ENCODE measurements around the gene QARS1. TPM values are rescaled to one million over a fixed set of nuclear protein-coding genes. Genes with fewer than 3 reads are reported as not detected.

Gene QARS1
- total and polyA plus RNA-seq, 2 of the 8 experiments (the other 6 are each of a cell fraction or from before 2014, with no cell fraction given) = 353 to 581 TPM

DNA sequence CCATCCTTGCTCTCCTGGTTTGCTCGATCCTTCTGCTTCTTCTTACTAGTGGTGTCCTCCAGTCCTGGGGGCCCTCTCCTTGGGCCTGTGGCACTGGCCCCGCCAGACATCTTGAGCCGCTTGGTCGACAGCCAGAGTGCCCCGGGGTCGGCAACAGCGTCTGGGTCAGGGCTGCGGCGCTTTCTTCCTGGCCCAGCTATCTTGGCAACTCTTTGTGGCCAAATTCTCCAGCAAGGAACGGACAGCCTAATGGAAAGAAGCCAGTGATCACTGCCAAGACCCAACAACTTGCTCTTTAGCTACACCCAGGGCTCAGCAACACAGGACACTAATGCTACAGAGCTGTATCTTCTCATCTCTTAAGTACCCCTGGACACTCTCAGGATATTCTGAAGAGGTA is 14.5 kb upstream of the QARS1 start:
- Histone ChIP-seq H3K79me1 (ENCODE audit: low read depth, low read length) (peaks cover 9% of the 10 kb centered on the region), H2BK5ac (ENCODE audit: low read depth, low read length) (no peak overlapping the region), H3K79me2 (ENCODE audit: control insufficient read depth in 1 of 2, insufficient read depth in 2 of 2, low read length in 2 of 2) (peaks cover 0 to 10% of the 10 kb centered on the region in 2 experiments; a peak in 2 of 4 replicates), H3K23me2 (ENCODE audit: low read depth, low read length) (peaks cover 5% of the 10 kb centered on the region), H3K27me3 (replicated peaks in 1 of 4; ENCODE audit: control insufficient read depth in 3 of 4, extremely low read depth in 1 of 4, insufficient read depth in 3 of 4, low read length in 3 of 4) (no peaks in the 10 kb centered on the region), H3K4me2 (ENCODE audit: insufficient read depth in 1 of 2, low read depth in 2 of 2, low read length in 2 of 2) (peak overlapping the region in 1 of 2 experiments; percentile 92; a peak in 1 of 4 replicates), H2AK5ac (ENCODE audit: low read depth, low read length) (no peak overlapping the region), H3K4me1 (replicated peaks in 1 of 4; ENCODE audit: control insufficient read depth in 3 of 4, insufficient read depth in 4 of 4, low read length in 3 of 4) (peaks cover 0 to 11% (median 6%) of the 10 kb centered on the region in 4 experiments; a peak in 5 of 7 replicates), H4K91ac (replicated peaks; ENCODE audit: insufficient read length, low read length) (no peak overlapping the region), H2BK20ac (ENCODE audit: low read length) (no peak overlapping the region), H3K23ac (ENCODE audit: insufficient read length) (no peak overlapping the region), H2BK12ac (ENCODE audit: low read depth, low read length) (no peak overlapping the region), H3K4ac (replicated peaks; ENCODE audit: insufficient read length, low read depth, low read length) (no peak overlapping the region), H2BK15ac (ENCODE audit: low read length) (no peak overlapping the region), H2BK120ac (replicated peaks; ENCODE audit: low read depth, low read length) (no peak overlapping the region), H3K9me3 (ENCODE audit: insufficient read depth in 2 of 2, low read depth in 1 of 2, low read length in 1 of 2) (no peaks in the 10 kb centered on the region), H3K9ac (replicated peaks in 1 of 4; ENCODE audit: extremely low read depth in 1 of 4, low read depth in 3 of 4, low read length in 3 of 4) (no peak overlapping the region), H4K5ac (ENCODE audit: insufficient read length, low read depth, low read length) (no peak overlapping the region), H3K56ac (replicated peaks; ENCODE audit: insufficient read length, low read depth, low read length) (no peak overlapping the region), H3K36me3 (ENCODE audit: control insufficient read depth in 2 of 4, insufficient read depth in 4 of 4, low read length in 3 of 4) (peaks cover 18 to 58% (median 50%) of the 10 kb centered on the region in 4 experiments), H3K14ac (ENCODE audit: insufficient read length) (no peak overlapping the region), H4K8ac (ENCODE audit: extremely low read depth, insufficient read depth, low read length) (no peak overlapping the region), H4K20me1 (replicated peaks in 1 of 2; ENCODE audit: control insufficient read depth in 1 of 2, insufficient read depth in 2 of 2, low read length in 2 of 2) (peaks cover 0 to 13% of the 10 kb centered on the region in 2 experiments), H3K4me3 (ENCODE audit: extremely low read depth in 1 of 4, insufficient read depth in 2 of 4, low read depth in 3 of 4, low read length in 4 of 4) (no peak overlapping the region; a peak in 2 of 8 replicates), H3K27ac (ENCODE audit: low read depth, low read length) (no peak overlapping the region), H3K18ac (ENCODE audit: extremely low read depth, low read length) (no peak overlapping the region), H2AFZ (ENCODE audit: low read length) (no peak overlapping the region)
- WGBS, 2 experiments (ENCODE audit: extremely low coverage in 1 of 2, insufficient coverage in 1 of 2, insufficient read length in 1 of 2, insufficient replicate concordance in 2 of 2, low coverage in 1 of 2, low lambda C conversion rate in 2 of 2, missing lambda C conversion rate in 1 of 2) = 98% methylated on average over 9 of the region's 10 CpGs; no CpG with 5 or more reads in 1 of the 2 experiments
- no peak for DNase-seq (ENCODE audit: low read depth in 1 of 2, low spot score in 2 of 2)
- TF ChIP-seq SRF (IDR thresholded peaks at IDR 0.05; ENCODE audit: low read depth, low read length) (no peak), RAD21 (IDR thresholded peaks at IDR 0.05 in 1 of 2, conservative IDR thresholded peaks at IDR 0.05 in 1 of 2; ENCODE audit: low read depth in 2 of 2, low read length in 2 of 2) (no peak), CHD2 (IDR thresholded peaks at IDR 0.05; ENCODE audit: low read length) (no peak), BRCA1 (IDR thresholded peaks at IDR 0.05; ENCODE audit: low read depth, low read length) (no peak), CREB1 (IDR thresholded peaks at IDR 0.05) (no peak), HDAC2 (IDR thresholded peaks at IDR 0.05; ENCODE audit: borderline replicate concordance in 1 of 2, low read depth in 2 of 2, low read length in 2 of 2) (no peak)
- FAIRE-seq = no peak
- CTCF ChIA-PET (ENCODE audit: partially characterized antibody) = interaction anchor here (0.9 to 1.9 kb wide), 4 partner anchors 11 to 97 kb away, joined by 3 to 5 read pairs (median 4); partner anchors contain the start of gene NDUFAF3
- POLR2A ChIA-PET (ENCODE audit: partially characterized antibody) = interaction anchor here (1.2 to 25.5 kb wide), 5 partner anchors 10 to 107 kb away, joined by 3 to 508 read pairs (median 5); partner anchors contain the start of genes IMPDH2, QARS1 and QRICH1

Data from H1 (cell line).